Fibroblast of skin of left biceps (primary cell): ENCODE data around the gene MUC12.
"Not testable (repeated sequence)": the region's sequence is repeated elsewhere in the genome, so short reads cannot be mapped to it uniquely, and the experiment has no call there.

ENCODE experiments used
- DNase-seq, 2 experiments: peaks; one replicate each; pipeline ENCODE4 v3.0.0-alpha.2; 2013; ENCODE audit warnings: low read depth in 2 of 2

Gene MUC12

GRCh38 chr7:100992280-100992679 lies 22.9 kb downstream of the MUC12 start:
- DNase-seq, result not testable (repeated sequence)

GRCh38 chr7:100994671-100995070 lies 25.3 kb downstream of the MUC12 start:
- not testable (repeated sequence) for DNase-seq

DNA sequence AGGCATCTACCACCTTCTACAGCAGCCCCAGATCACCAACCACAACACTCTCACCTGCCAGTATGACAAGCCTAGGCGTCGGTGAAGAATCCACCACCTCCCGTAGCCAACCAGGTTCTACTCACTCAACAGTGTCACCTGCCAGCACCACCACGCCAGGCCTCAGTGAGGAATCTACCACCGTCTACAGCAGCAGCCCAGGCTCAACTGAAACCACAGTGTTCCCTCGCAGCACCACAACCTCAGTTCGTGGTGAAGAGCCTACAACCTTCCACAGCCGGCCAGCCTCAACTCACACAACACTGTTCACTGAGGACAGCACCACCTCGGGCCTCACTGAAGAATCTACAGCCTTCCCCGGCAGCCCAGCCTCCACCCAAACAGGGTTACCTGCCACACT lies 29.2 kb downstream of the MUC12 start:
- DNase-seq, result not testable (repeated sequence)

DNA sequence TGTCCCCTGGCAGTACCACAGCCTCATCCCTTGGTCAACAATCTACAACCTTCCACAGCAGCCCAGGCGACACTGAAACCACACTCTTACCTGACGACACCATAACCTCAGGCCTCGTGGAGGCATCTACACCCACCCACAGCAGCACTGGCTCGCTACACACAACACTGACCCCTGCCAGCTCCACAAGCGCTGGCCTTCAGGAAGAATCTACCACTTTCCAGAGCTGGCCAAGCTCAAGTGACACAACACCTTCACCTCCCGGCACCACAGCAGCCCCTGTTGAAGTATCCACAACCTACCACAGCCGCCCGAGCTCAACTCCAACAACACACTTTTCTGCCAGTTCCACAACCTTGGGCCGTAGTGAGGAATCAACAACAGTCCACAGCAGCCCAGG lies 30.0 kb downstream of the MUC12 start:
- DNase-seq, result not testable (repeated sequence)

DNA sequence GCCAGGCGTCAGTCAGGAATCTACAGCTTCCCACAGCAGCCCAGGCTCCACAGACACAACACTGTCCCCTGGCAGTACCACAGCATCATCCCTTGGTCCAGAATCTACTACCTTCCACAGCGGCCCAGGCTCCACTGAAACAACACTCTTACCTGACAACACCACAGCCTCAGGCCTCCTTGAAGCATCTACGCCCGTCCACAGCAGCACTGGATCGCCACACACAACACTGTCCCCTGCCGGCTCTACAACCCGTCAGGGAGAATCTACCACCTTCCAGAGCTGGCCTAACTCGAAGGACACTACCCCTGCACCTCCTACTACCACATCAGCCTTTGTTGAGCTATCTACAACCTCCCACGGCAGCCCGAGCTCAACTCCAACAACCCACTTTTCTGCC lies 30.7 kb downstream of the MUC12 start:
- DNase-seq, result not testable (repeated sequence)

GRCh38 chr7:101002333-101002732 lies 33.0 kb downstream of the MUC12 start:
- DNase-seq, result not testable (repeated sequence)

DNA sequence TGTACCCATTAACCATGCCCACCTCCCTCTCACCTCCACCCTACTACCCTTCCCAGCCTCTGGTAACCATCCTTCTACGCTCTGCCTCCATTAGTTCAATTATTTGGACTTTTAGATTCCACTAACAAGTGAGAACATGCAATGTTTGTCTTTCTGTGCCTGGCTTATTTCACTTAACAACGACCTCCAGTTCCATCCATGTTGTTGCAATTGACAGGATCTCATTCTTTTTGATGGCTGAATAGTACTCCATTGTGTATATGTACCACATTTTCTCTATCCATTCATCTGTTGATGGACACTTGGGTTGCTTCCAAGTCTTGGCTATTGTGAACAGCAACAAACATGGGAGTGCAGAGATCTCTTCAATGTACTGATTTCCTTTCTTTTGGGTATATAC lies 38.0 kb downstream of the MUC12 start:
- DNase-seq, result not testable (repeated sequence)

GRCh38 chr7:101009629-101010028 lies 40.3 kb downstream of the MUC12 start:
- no peak for DNase-seq

DNA sequence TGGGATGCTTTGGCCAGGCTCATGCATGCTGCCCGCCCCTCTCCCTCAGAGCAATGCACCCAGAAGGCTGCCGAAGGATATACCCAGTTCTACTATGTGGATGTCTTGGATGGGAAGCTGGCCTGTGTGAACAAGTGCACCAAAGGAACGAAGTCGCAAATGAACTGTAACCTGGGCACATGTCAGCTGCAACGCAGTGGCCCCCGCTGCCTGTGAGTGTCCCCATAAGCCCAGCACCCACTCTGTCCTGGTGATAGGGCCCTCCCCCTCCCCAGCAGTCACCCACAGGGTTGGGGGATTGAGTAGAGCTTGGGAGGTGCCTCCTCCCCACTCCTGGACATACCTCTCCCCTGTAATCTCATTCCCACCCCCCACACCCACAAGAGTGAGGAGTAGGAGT lies 43.6 kb downstream of the MUC12 start:
- no peak for DNase-seq

DNA sequence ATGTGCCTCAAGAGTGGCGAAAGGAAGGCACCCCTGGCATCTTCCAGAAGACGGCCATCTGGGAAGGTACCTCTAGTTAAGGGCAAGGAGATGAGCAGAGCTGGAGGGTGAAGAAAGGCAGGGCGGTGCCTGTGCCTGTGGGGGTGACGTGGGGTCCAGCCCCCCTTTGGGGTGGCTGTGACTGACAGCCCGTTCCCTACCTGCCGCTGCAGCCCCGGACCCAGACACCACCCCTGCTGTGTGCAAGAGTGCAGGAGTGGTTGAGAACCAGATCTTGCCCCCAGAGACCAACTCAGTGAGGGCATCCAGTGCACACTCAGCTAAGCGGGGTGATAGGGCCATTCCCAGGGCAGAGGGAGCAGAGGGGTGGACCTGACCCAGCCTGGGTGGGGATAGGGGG lies 46.3 kb downstream of the MUC12 start:
- DNase-seq, result no peak

DNA sequence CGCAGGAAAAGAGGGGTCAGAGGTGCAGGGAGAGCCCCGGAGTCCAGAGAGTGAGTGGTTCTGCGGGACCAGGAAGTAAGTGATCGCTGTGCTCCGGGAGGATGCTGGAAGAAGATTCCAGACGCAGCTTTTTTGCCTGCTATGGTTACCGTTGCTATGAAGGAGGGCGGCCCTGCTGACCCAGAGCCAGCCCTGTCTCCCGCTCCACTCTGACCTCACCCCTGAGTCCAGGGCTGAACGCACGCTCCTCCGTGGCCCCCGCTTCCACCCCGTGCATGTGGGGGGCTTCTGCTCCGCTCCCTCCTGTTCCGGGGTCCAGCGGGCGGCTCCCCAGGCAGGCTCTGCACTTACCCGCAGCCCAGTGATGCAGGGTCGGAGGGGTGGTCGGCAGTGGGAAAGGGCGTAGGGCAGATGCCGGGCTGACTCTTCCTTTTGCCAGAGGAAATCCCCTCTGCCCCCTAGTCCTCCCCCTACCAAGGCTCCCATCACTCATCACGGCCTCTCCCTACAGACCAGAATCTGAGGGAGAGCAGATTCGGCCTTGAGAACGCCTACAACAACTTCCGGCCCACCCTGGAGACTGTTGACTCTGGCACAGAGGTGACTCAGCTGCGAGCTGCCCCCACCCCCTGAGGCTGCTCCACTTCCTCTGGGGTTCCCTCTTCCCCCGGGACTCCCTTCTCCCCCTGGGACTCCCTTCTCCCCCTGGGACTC lies 47.9 kb downstream of the MUC12 start:
- peak; percentile 25 to 34 for DNase-seq

DNA sequence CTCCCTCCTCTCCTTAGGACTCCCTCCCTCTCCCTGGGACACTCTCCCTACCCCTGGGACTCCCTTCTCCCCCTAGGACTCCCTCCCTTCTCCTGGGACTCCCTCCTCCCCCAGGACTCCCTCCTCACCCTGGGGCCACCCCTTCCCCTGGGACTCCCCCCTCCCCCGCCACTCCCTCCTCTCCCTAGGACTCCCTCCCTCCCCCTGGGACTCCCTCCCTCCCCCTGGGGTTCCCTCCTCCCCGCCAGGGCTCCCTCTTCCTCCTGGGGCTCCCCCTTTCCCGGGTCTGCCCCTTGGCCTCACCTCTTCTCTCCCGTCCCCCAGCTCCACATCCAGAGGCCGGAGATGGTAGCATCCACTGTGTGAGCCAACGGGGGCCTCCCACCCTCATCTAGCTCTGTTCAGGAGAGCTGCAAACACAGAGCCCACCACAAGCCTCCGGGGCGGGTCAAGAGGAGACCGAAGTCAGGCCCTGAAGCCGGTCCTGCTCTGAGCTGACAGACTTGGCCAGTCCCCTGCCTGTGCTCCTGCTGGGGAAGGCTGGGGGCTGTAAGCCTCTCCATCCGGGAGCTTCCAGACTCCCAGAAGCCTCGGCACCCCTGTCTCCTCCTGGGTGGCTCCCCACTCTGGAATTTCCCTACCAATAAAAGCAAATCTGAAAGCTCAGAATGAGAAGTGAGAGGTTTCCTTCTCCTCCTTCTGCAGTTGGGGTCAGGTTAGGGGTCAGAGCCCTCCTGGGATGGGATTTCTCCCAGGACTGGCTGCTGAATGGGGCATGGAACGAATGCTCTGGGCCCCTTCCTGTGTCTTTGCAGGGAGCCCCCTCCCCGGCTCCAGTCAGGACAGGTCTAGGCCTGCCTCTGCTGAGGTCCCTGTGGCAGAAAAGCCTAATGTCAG lies 49.2 kb downstream of the MUC12 start:
- DNase-seq, result no peak

GRCh38 chr7:101020444-101020843 lies 51.1 kb downstream of the MUC12 start:
- no peak for DNase-seq

- DNase-seq, result no peak
Measured at GRCh38 chr7:101021703-101022102, 52.3 kb downstream of the MUC12 start.

- DNase-seq, result no peak
Measured at GRCh38 chr7:101023839-101024238, 54.5 kb downstream of the MUC12 start.

GRCh38 chr7:101031082-101031481 lies 61.7 kb downstream of the MUC12 start:
- DNase-seq, result no peak

- no peak for DNase-seq
Measured at GRCh38 chr7:101035941-101036340, 66.6 kb downstream of the MUC12 start.

- DNase-seq, result not testable (repeated sequence)
Measured at GRCh38 chr7:101041283-101041682, 71.9 kb downstream of the MUC12 start.

DNA sequence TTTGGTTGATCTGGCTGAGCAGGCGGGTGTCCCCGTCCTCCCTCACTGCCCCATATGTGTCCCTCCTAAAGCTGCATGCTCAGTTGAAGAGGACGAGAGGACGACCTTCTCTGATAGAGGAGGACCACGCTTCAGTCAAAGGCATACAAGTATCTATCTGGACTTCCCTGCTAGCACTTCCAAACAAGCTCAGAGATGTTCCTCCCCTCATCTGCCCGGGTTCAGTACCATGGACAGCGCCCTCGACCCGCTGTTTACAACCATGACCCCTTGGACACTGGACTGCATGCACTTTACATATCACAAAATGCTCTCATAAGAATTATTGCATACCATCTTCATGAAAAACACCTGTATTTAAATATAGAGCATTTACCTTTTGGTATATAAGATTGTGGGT lies 89.0 kb downstream of the MUC12 start:
- no peak for DNase-seq

DNA sequence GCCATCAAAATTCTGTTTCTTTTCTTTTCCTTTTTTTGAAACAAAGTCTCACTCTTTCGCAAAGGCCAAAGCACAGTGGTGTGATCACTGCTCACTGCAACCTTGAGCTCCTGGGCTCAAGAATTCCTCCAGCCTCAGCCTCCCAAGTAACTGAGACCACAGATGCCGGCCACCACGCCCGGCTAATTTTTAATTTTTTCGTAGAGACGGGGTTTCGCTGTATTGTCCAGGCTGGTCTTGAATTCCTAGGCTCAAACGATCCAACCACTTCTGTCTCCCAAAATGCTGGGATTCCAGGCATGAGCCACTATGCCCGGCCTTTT lies 90.2 kb downstream of the MUC12 start:
- no peak for DNase-seq

- DNase-seq, result no peak
Measured at GRCh38 chr7:101060992-101061391, 91.6 kb downstream of the MUC12 start.

- not testable (repeated sequence) for DNase-seq
Measured at GRCh38 chr7:101064176-101064550, 94.8 kb downstream of the MUC12 start.

- not testable (repeated sequence) for DNase-seq
Measured at GRCh38 chr7:101065162-101065561, 95.8 kb downstream of the MUC12 start.
